ENCODE data around the gene EFCAB8. TPM values are rescaled to one million over a fixed set of nuclear protein-coding genes. Genes with fewer than 3 reads are reported as not detected.

The EFCAB8 gene
- total and polyA plus RNA-seq, 3 experiments from 2014 or later = 0.35 to 0.69 TPM; not detected in 1

DNA sequence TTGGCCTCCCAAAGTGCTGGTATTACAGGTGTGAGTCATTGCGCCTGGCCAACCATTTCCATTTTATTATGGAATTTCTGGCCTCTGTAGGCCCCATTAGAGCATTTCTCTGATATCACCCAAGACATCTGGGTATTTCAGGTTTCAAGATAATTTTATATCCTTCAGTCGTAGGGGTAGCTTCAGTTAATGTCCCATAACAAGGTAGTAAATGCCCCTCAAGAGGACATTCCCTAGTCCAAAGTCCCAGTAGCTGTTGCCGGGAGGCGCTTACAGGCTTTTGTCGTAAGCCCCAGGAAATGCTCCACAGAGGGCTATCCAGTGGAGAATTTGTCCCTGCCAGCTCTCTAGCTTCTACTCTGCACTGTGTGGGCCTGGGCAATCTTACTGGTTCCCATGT is 24.4 kb downstream of the EFCAB8 start:
- no peaks in the 10 kb centered on the region for H3K4me1 ChIP-seq (ENCODE audit: insufficient read depth, low read length)
- POLR2A ChIA-PET = no interaction called here
- Mint-ChIP-seq H3K4me1 (no peaks in the 10 kb centered on the region), H3K4me3 (no peak overlapping the region), H3K36me3 (peaks cover 0 to 6% (median 2%) of the 10 kb centered on the region in 3 donors), H3K27ac (no peak overlapping the region), H3K27me3 (no peaks in the 10 kb centered on the region), H3K9me3 (no peaks in the 10 kb centered on the region)
- H3K4me3 ChIP-seq (ENCODE audit: low read length) = no peak overlapping the region
- no peaks in the 10 kb centered on the region for H3K27me3 ChIP-seq (ENCODE audit: insufficient read depth, low read length, poor library complexity, severe bottlenecking)
- H3K36me3 ChIP-seq (ENCODE audit: insufficient read depth, low read length) = no peaks in the 10 kb centered on the region
- H3K9me3 ChIP-seq (ENCODE audit: low read length) = no peaks in the 10 kb centered on the region
- no peak for DNase-seq
- H3K27ac ChIP-seq (ENCODE audit: low read depth, low read length) = no peak overlapping the region
- CTCF ChIA-PET = no interaction called here

DNA sequence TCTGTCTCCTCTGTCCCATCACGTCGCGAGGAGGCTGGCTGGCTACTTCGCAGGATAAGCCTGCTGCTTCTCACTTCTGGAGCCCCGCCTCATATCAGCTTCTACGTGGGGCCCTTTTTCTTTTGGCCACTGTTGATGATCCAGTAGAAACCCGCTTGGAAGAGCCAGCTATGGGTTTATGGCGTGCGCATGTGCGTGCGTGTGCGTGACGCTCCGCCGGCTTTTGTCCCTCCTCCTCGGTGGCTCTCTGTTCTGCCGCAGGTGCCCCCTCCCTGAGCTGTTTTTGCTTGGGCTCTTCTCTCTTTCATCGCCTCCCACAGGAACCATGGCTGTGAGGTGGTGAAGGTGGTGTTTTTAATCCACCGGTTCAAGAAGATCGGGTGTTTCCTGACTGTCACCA is 26.5 kb downstream of the EFCAB8 start:
- POLR2A ChIA-PET = no interaction called here
- Mint-ChIP-seq H3K4me3 (no peak overlapping the region), H3K27ac (peak overlapping the region in 1 of 8 donors; percentile 58), H3K36me3 (peaks cover 0 to 6% (median 2%) of the 10 kb centered on the region in 3 donors), H3K4me1 (no peaks in the 10 kb centered on the region), H3K27me3 (no peaks in the 10 kb centered on the region), H3K9me3 (no peaks in the 10 kb centered on the region)
- Histone ChIP-seq H3K4me1 (ENCODE audit: insufficient read depth, low read length) (no peaks in the 10 kb centered on the region), H3K4me3 (ENCODE audit: low read length) (no peak overlapping the region), H3K36me3 (ENCODE audit: insufficient read depth, low read length) (no peaks in the 10 kb centered on the region), H3K27ac (ENCODE audit: low read depth, low read length) (no peak overlapping the region), H3K27me3 (ENCODE audit: insufficient read depth, low read length, poor library complexity, severe bottlenecking) (no peaks in the 10 kb centered on the region), H3K9me3 (ENCODE audit: low read length) (no peaks in the 10 kb centered on the region)
- CTCF ChIA-PET = interaction anchor here (1.3 kb wide), 1 partner anchor 95 kb away, joined by 3 read pairs; no protein-coding TSS in a partner anchor
- no peak for DNase-seq

- H3K27me3 Mint-ChIP-seq = no peaks in the 10 kb centered on the region
- H3K27ac ChIP-seq (ENCODE audit: low read depth, low read length) = no peak overlapping the region
- no peak overlapping the region for H3K4me3 Mint-ChIP-seq
- H3K27ac Mint-ChIP-seq = no peak overlapping the region
- no peak for DNase-seq
- H3K36me3 ChIP-seq (ENCODE audit: insufficient read depth, low read length) = no peaks in the 10 kb centered on the region
- H3K9me3 ChIP-seq (ENCODE audit: low read length) = no peaks in the 10 kb centered on the region
- ChIA-PET POLR2A (no interaction called here), CTCF (interaction anchor here (1.3 kb wide), 1 partner anchor 96 kb away, joined by 3 read pairs; no protein-coding TSS in a partner anchor)
- H3K9me3 Mint-ChIP-seq = no peaks in the 10 kb centered on the region
- H3K4me1 ChIP-seq (ENCODE audit: insufficient read depth, low read length) = no peaks in the 10 kb centered on the region
- H3K4me3 ChIP-seq (ENCODE audit: low read length) = no peak overlapping the region
- H3K27me3 ChIP-seq (ENCODE audit: insufficient read depth, low read length, poor library complexity, severe bottlenecking) = no peaks in the 10 kb centered on the region
- peaks cover 0 to 6% (median 2%) of the 10 kb centered on the region in 3 donors for H3K36me3 Mint-ChIP-seq
- no peaks in the 10 kb centered on the region for H3K4me1 Mint-ChIP-seq
Observed at GRCh38 chr20:32885952-32886351, 27.2 kb downstream of the EFCAB8 start.

DNA sequence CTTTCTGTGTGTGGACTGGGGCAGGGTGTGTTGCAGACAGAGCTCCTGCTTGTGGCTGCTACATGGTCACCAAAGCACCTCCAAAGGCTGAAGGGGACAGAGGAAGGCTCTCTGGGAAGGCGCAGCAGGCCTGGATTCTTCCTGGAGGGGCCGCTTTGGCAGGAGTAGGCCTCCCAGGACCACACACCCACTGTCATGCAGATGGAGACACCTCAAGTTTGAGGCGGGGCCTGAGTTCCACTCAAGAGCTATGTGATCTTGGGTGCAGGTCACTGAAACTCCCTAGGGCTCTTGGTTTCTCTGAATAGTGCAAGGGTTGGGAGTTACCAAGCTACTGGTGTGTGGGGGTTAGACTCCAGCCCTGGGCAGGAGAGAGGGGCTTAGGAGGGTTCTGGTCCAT is 27.9 kb downstream of the EFCAB8 start:
- no peaks in the 10 kb centered on the region for H3K9me3 ChIP-seq (ENCODE audit: low read length)
- H3K36me3 ChIP-seq (ENCODE audit: insufficient read depth, low read length) = no peaks in the 10 kb centered on the region
- Mint-ChIP-seq H3K4me3 (no peak overlapping the region), H3K4me1 (no peaks in the 10 kb centered on the region), H3K27me3 (no peaks in the 10 kb centered on the region), H3K36me3 (peaks cover 0 to 6% (median 2%) of the 10 kb centered on the region in 3 donors), H3K27ac (no peak overlapping the region), H3K9me3 (no peaks in the 10 kb centered on the region)
- no peak for DNase-seq
- CTCF ChIA-PET = no interaction called here
- H3K4me1 ChIP-seq (ENCODE audit: insufficient read depth, low read length) = no peaks in the 10 kb centered on the region
- POLR2A ChIA-PET = no interaction called here
- no peak overlapping the region for H3K4me3 ChIP-seq (ENCODE audit: low read length)
- no peaks in the 10 kb centered on the region for H3K27me3 ChIP-seq (ENCODE audit: insufficient read depth, low read length, poor library complexity, severe bottlenecking)
- H3K27ac ChIP-seq (ENCODE audit: low read depth, low read length) = no peak overlapping the region

GRCh38 chr20:32887492-32887891 is 28.8 kb downstream of the EFCAB8 start:
- Histone ChIP-seq H3K9me3 (ENCODE audit: low read length) (no peaks in the 10 kb centered on the region), H3K4me3 (ENCODE audit: low read length) (no peak overlapping the region), H3K36me3 (ENCODE audit: insufficient read depth, low read length) (no peaks in the 10 kb centered on the region), H3K27ac (ENCODE audit: low read depth, low read length) (no peak overlapping the region), H3K27me3 (ENCODE audit: insufficient read depth, low read length, poor library complexity, severe bottlenecking) (no peaks in the 10 kb centered on the region), H3K4me1 (ENCODE audit: insufficient read depth, low read length) (no peaks in the 10 kb centered on the region)
- Mint-ChIP-seq H3K4me3 (no peak overlapping the region), H3K9me3 (no peaks in the 10 kb centered on the region), H3K27ac (peak overlapping the region in 1 of 8 donors; percentile 17), H3K27me3 (no peaks in the 10 kb centered on the region), H3K36me3 (peaks cover 0 to 6% (median 2%) of the 10 kb centered on the region in 3 donors), H3K4me1 (no peaks in the 10 kb centered on the region)
- DNase-seq = no peak
- CTCF ChIA-PET = no interaction called here
- POLR2A ChIA-PET = no interaction called here

DNA sequence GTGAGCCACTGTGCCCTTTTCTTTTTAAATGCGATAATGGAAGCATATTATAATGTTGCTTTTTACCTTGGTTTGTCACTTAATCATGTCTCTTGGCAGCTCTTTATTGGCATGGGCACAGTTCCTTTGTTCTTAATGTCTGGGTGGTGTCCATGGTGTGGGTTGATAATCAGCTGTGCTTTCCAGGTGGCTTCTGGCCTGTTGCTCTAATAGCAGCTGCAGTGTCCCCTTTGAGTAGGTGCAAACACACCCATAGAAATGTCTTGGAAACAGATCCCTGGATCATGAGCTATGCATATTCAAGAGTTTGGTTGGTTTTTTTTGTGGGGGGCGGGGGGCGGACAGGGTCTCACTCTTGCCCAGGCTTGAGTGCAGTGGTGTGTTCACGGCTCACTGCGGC is 29.9 kb downstream of the EFCAB8 start:
- Histone ChIP-seq H3K27me3 (ENCODE audit: insufficient read depth, low read length, poor library complexity, severe bottlenecking) (no peaks in the 10 kb centered on the region), H3K4me1 (ENCODE audit: insufficient read depth, low read length) (no peaks in the 10 kb centered on the region), H3K4me3 (ENCODE audit: low read length) (no peak overlapping the region), H3K9me3 (ENCODE audit: low read length) (no peaks in the 10 kb centered on the region), H3K36me3 (ENCODE audit: insufficient read depth, low read length) (no peaks in the 10 kb centered on the region), H3K27ac (ENCODE audit: low read depth, low read length) (no peak overlapping the region)
- DNase-seq = no peak
- ChIA-PET POLR2A (no interaction called here), CTCF (no interaction called here)
- Mint-ChIP-seq H3K27me3 (no peaks in the 10 kb centered on the region), H3K36me3 (peaks cover 0 to 6% (median 2%) of the 10 kb centered on the region in 3 donors), H3K4me3 (no peak overlapping the region), H3K27ac (no peak overlapping the region), H3K9me3 (no peaks in the 10 kb centered on the region), H3K4me1 (no peaks in the 10 kb centered on the region)

DNA sequence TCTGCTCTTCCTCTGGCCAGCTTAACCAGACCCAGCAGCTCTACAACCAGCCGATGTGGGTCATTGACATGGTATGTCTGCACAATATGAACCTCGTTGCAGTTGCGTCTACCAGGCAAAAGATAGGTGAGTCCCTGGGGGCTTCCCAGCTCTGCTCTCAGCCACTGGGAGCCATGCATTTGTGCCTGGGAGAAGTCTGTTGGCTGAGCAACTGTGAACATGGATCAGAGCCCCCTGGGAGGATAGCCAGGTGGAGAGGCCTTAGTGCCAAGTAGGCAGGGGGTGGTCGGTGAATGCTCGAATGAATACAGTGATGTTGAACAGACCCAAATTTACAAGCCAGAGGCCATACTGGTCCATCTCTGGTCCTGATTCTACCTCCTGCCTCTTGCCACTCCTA is 30.6 kb downstream of the EFCAB8 start:
- Mint-ChIP-seq H3K9me3 (no peaks in the 10 kb centered on the region), H3K4me1 (no peaks in the 10 kb centered on the region), H3K27ac (peak overlapping the region in 1 of 8 donors; percentile 9), H3K36me3 (peaks cover 0 to 6% (median 2%) of the 10 kb centered on the region in 3 donors), H3K4me3 (no peak overlapping the region), H3K27me3 (peaks cover 0 to 1% of the 10 kb centered on the region in 2 donors)
- DNase-seq = no peak
- Histone ChIP-seq H3K27ac (ENCODE audit: low read depth, low read length) (no peak overlapping the region), H3K27me3 (ENCODE audit: insufficient read depth, low read length, poor library complexity, severe bottlenecking) (no peaks in the 10 kb centered on the region), H3K36me3 (ENCODE audit: insufficient read depth, low read length) (no peaks in the 10 kb centered on the region), H3K4me3 (ENCODE audit: low read length) (no peak overlapping the region), H3K9me3 (ENCODE audit: low read length) (no peaks in the 10 kb centered on the region), H3K4me1 (ENCODE audit: insufficient read depth, low read length) (no peaks in the 10 kb centered on the region)
- CTCF ChIA-PET = no interaction called here
- POLR2A ChIA-PET = no interaction called here

- Mint-ChIP-seq H3K4me3 (no peak overlapping the region), H3K27ac (peak overlapping the region in 2 of 8 donors; percentile 62 to 65), H3K36me3 (peaks cover 0 to 2% (median 2%) of the 10 kb centered on the region in 3 donors), H3K9me3 (no peaks in the 10 kb centered on the region), H3K27me3 (peaks cover 0 to 2% of the 10 kb centered on the region in 2 donors), H3K4me1 (no peaks in the 10 kb centered on the region)
- H3K27ac ChIP-seq (ENCODE audit: low read depth, low read length) = no peak overlapping the region
- H3K36me3 ChIP-seq (ENCODE audit: insufficient read depth, low read length) = no peaks in the 10 kb centered on the region
- H3K4me3 ChIP-seq (ENCODE audit: low read length) = no peak overlapping the region
- H3K4me1 ChIP-seq (ENCODE audit: insufficient read depth, low read length) = no peaks in the 10 kb centered on the region
- no peaks in the 10 kb centered on the region for H3K27me3 ChIP-seq (ENCODE audit: insufficient read depth, low read length, poor library complexity, severe bottlenecking)
- no peak for DNase-seq
- ChIA-PET POLR2A (no interaction called here), CTCF (interaction anchor here (1.3 kb wide), 1 partner anchor 11 kb away, joined by 3 read pairs; no protein-coding TSS in a partner anchor)
- H3K9me3 ChIP-seq (ENCODE audit: low read length) = no peaks in the 10 kb centered on the region
Observed at GRCh38 chr20:32891491-32891890, 32.8 kb downstream of the EFCAB8 start.

Data from CD8-positive, alpha-beta memory T cell (primary cell).